ENCODE results near the gene ZNF385A.
"Not testable (repeated sequence)": the region's sequence is repeated elsewhere in the genome, so short reads cannot be mapped to it uniquely, and the experiment has no call there.

The ZNF385A gene

DNA sequence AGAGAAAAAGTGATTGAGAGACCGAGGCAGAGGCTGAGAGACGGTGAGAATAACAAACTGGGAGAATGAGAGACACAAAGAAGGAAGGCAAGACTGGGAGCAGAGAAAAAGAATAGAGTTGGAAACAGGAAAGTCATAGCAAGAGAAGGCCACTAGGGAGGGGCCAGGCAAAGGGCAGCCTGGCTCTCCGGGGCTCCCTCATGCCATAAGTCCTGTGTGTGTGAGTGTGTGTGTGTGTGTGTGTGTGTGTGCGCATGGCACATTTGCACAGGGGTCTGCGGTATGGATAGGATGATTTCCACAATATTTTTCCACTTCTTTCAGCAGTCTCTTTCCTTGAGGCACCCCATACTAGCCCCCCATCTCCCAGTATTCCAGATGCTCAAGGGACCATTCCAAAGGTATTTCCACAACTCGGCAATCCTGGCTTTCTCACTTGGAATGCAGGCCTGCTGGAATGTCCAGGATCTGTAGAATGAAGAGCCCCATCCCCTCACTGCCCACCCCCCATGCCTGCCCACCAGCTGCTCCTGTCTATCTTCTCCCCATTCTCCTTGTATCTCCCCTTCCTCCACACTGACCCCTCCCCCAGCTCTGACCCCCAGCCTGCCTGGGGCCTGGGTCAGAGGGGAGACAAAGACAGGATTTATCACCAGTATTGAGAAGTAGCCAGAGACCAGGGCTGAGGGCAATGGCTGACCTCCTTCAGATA is 29.3 kb downstream of the ZNF385A start:
- DNase-seq (ENCODE audit: low read depth) = no peak

DNA sequence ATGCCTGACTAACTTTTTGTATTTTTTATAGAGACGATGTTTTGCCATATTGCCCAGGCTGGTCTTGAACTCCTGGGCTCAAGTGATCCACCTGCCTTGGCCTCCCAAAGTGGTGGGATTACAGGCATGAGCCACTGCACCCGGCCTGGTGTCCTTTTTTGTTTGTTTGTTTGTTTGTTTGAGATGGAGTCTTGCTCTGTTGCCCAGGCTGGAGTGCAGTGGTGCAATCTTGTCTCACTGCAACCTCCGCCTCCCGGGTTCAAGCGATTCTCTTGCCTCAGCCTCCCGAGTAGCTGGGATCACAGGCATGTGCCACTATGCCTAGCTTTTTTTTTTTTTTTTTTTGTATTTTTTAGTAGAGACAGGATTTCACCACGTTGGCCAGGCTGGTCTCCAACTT is 30.3 kb downstream of the ZNF385A start:
- not testable (repeated sequence) for DNase-seq (ENCODE audit: low read depth)

DNA sequence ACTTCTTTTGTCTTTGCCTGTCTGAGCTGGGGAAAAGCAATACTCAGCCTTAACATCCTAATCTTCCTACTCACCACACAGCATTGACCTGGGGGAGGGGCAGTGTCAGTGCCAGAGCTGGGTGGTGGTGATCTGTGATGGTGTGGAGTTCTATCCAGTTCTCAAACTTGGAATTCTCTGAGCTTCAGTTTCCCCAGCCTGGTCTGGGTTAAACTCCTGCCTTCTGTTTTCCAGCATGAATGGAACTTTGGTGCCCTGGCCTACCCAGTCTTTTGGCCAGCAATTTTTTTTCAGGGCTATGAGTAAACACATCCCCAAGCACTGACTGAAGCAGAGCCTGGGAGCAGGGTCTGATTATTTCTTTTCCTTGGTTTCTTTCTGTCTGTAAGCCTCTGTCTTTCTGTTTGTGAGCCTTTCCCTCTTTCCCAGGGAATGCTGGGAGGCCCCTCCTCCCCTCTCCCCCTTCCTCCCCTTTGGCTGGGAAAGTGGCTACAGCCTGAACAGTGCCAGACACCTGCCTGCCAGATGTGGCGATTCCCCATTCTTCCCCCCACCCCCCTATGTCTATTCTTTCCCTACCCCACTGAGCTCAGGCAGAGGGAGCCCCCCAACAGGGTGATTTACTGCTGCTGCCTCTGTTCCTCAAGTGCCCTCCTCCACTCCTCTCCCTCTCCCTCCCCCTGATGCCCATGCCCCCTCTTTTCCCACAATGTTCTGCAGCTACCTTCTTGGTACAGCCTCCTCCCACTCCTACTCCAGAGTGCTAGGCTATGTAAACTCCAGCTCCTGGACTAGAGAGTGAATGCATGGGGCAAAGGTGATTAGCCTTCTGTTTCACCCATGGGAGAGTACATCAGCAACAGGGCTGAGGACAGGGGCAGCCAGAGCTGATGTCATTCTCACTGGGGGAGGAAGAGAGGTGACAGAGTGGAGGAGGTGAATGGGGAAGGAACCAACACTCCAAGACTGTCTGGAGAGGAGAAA is 31.4 kb downstream of the ZNF385A start:
- no peak for DNase-seq (ENCODE audit: low read depth)

- peak; percentile 11 for DNase-seq (ENCODE audit: low read depth)
Observed at GRCh38 chr12:54352022-54352531, 32.5 kb downstream of the ZNF385A start.

DNA sequence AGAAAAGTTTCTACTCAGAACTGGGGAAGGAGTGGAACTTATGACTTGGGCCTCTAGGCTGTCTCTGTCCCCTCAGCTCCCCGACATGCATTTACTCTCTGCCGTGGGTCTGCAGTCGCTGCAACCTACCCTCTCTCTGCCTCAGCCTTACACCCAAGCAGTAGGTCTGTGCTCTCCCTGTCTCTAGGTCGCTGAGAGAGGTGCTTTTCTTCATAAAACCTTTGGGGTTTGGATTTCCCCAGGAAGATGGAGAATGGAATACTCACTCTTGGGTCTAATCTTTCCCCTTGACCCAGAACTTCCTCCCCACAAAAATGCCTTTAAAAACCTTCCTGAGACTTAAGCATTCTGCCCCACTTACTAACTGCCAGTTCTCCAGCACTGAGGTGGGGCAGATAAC is 33.2 kb downstream of the ZNF385A start:
- DNase-seq (ENCODE audit: low read depth) = no peak

DNA sequence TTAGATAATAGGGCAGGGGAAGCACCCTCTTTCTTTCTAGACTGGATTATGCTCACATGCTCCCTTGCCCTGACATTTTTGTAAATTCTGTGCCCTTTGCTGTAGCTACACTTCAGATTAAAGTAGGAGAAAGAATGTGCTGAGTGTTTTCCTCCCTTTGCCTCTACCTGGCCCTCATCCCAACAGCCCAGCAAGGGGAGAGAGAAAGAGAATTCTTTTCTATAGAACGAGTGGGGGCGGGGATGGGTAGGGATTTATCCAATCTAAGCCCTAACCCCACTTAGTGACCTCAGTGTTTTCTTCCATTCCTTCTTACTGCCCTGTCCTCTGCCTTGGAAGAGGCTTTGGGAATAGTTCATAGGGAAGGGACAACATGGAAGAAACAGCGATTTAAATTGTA is 33.8 kb downstream of the ZNF385A start:
- no peak for DNase-seq (ENCODE audit: low read depth)

DNA sequence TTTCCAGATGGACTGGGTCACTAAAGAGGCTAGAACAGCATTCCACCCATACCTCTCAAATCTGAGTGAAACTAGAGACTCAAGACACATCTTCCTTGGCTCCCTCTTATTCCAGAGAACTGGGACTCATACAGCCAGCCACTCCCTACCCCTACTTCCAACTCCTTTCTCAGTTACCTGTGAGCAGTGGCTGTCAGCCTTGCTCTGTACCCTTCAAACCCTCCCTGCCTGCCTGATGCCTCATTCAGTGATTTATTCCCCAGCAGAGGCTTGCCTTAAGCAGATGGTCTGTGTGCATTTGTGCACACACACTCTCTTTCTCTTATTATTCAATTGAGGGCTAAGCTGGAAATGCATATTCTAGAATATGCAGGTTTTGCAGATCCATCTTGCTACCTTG is 34.9 kb downstream of the ZNF385A start:
- DNase-seq (ENCODE audit: low read depth) = no peak

- no peak for DNase-seq (ENCODE audit: low read depth)
Observed at GRCh38 chr12:54349036-54349435, 35.5 kb downstream of the ZNF385A start.

DNA sequence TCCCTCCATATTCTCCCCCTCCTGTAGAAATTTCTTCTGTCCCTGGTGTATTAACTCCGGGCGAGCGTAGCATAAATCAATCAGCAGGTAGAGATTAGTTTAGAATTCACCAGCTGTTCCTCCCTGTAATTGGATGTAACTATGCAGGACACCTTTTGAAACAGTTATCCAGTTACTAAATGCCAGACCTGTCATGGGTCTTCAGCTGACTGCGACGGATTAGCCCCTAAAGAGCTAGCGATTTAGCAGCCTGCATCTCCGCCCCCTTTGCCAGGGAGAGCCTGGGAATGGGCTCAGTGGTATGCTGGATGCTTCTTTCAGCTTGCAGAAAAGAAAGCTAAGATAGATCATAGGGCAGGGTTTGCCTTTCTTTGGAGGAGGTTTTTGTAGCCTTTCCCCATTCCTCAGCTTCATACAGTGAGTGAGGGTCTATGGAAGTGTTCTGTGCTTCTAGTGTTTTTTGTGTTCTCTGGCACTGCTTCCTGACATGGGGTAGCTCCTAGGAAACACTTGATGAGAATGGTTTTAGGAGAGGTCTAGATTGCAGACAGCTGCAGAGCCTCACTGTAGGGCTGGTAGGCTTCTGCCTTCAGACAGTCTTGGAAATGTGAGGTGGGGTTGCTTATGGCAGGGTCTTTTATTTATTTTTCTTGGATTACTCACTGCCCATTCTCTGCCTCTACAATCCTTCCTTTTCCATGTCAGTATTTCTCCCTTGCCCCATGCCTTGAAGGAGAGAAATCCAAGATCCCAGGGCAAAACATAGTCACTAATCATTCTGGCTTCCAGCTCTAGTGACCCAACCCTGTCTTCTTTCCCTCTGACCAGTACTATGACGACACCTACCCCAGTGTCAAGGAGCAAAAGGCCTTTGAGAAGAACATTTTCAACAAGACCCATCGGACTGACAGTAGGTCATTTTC is 42.9 kb downstream of the ZNF385A start:
- no peak for DNase-seq (ENCODE audit: low read depth)

- DNase-seq (ENCODE audit: low read depth) = no peak
Observed at GRCh38 chr12:54340846-54341245, 43.7 kb downstream of the ZNF385A start.

DNA sequence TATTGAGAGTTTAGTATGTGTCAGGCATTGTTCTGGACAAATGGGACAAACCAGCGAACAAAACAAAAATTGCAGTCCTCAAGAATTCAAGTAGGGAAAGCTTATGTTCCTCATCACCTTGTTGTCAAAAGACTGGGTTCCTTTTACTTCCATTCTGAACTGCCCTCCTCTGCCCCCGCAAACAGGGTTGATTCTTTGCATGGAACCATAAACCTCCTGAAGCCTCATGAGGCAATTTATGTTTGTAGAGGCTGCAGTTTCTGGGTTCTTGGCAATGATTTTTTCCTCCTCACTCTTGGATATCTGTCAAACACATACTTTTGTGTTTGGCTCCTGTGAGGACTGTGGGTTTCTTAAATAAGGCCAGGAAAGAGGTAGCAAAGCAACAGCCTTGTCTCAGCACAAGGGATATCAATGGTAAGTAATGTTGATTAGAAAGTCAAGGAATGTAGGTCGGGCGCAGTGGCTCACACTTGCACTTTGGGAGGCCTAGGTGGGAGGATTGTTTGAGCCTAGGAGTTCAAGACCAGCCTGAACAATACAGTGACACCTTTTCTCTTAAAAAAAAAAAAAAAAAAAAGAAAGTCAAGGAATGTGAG is 45.7 kb downstream of the ZNF385A start:
- no peak for DNase-seq (ENCODE audit: low read depth)

- no peak for DNase-seq (ENCODE audit: low read depth)
Observed at GRCh38 chr12:54337854-54338650, 46.5 kb downstream of the ZNF385A start.

GRCh38 chr12:54337280-54337842 is 47.2 kb downstream of the ZNF385A start:
- DNase-seq (ENCODE audit: low read depth) = no peak

DNA sequence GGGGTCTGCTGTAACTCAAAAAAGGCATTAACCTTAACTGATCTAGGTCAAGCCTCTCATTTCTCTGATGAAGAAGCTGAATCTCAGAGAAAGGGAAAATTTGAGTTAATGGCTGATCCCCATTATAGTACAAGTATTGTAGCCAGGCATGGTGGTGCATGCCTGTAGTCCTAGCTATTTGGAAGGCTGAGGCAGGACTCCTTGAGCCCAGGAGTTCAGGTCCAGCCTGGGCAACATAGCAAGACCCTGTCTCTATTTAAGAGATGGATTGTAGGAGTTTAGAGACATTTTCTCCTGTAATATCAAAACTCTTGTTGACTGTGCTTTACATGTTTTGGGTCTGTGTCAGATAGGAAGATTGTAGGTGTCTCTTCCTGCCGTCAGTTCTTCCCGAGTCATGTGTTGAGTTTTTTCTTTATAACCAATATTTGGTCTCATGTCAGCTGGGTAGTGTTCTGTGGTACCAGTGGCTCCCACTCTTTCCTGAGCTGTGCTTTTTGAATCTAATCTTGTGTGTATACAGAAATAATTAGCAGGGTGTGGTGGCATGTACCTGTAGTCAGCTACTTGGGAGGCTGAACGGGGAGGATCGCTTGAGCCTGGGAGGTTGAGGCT is 51.0 kb downstream of the ZNF385A start:
- DNase-seq (ENCODE audit: low read depth) = no peak

- DNase-seq (ENCODE audit: low read depth) = no peak
Observed at GRCh38 chr12:54331461-54331860, 53.1 kb downstream of the ZNF385A start.

- DNase-seq (ENCODE audit: low read depth) = no peak
Observed at GRCh38 chr12:54330442-54330841, 54.1 kb downstream of the ZNF385A start.

DNA sequence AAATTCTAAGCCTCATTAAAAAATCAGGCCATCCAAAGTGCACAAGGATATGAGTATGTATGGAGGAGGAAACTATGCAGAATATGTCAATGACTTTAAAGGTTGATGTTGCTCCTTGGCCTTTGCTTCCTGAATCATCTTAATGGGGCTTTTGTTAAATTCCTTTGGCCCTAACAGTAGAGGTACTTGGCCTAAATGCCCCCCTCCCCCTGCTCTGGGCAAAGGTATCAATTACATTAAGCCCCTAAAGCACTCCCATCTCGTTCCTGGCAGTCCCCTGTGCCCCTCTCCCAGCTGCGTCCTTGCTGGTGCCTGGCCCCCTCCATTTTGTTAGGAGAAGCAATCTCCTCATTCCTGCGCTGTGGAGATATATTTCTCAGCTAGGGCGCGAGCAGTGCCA is 54.8 kb downstream of the ZNF385A start:
- DNase-seq (ENCODE audit: low read depth) = no peak

DNA sequence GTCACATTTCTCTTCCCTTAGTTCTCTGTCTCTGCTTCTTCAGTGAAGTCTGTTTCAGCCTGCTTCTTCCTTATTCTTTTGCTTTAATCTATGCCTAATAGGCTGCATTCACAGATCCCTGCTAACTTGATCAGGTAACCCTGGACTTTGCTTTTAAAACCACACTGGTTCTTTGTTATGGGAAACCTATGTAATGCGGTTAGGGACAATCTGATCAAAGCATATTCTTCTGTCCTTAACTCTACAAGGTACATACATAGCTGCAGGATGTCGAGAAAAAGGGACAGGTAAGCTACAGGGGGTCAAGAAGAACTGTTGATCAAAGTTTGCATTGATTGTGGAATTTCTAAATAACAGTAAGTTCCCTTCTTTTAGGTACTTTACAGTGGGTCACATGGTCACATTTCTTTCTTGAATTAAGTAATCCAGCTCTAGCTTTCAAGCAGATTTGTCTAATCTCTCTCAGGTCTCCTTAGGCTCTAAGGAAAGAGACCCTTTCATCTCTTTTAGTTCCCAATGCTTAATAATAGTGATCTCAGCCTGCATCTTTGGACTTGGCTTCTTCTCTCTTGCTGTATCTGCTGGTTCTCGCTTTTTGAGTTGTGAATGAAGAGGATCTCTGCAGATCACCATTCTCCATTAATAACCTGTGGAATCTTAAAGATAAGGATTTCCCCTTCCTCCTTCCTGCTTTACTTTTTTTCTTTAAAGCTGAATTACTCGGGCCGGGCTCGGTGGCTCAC is 55.8 kb downstream of the ZNF385A start:
- DNase-seq (ENCODE audit: low read depth) = no peak

DNA sequence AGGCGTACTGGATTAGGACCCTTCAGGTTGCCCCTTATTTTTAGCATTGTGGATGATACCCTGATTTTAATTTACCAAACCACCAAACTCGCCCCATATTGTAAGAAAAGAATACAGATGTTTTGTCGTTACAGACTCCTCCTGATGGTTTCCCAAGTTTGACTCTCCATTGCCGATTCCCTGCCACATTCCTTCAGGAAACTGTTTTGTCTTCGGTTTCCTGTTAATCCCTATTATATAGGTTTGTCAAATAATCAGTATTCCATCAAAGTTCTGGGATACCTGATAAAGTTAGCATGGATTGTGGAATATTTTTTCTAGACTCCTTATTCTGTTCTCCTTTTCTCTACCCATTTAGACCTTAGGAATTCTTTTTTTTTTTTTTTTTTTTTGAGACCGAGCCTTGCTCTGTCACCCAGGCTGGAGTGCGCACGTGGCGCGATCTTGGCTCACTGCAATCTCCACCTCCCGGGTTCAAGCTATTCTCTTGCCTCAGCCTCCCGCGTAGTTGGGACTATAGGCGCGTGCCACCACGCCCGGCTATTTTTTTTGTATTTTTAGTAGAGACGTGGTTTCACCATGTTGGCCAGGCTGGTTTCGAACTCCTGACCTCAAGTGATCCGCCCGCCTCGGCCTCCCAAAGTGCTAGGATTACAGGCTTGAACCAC is 59.0 kb downstream of the ZNF385A start:
- DNase-seq (ENCODE audit: low read depth) = not testable (repeated sequence)

Measured in stimulated activated CD8-positive, alpha-beta memory T cell treated with anti-CD3 and anti-CD28 coated beads, Interleukin-12 subunit alpha, Interleukin-12 subunit beta, amount 100 ng/mL, for 4 hours (primary cell).